Neural cell (in vitro differentiated cells): ENCODE data around the gene RIMS4. TPM values are rescaled to one million over a fixed set of nuclear protein-coding genes. Genes with fewer than 3 reads are reported as not detected.

Source experiments
- H2AFZ ChIP-seq: fragments of 200-600, 300-800 bp; sonication (generic), shearing (Covaris generic); 2 replicates; pipeline ENCODE4 v1.6.0; 2014; ENCODE audit warnings: low read depth, mild to moderate bottlenecking, antibody characterized with exemption, low read length, moderate library complexity
- H3F3A ChIP-seq: fragments of 200-600 bp; shearing (Covaris generic); 2 replicates; pipeline ENCODE4 v1.6.1; 2016; ENCODE audit warnings: mild to moderate bottlenecking, moderate library complexity, mixed read lengths, antibody characterized with exemption, low read length; ENCODE audit not compliant: insufficient read depth, poor library complexity, severe bottlenecking
- H3K27ac ChIP-seq: fragments of 200-600, 300-800 bp; sonication (generic), shearing (Covaris generic); 2 replicates; pipeline ENCODE4 v1.5.1; 2014; ENCODE audit warnings: mild to moderate bottlenecking, low read length, moderate library complexity
- H3K27me3 ChIP-seq: fragments of 300-800, 200-600 bp; sonication (generic), shearing (Covaris generic); 2 replicates; pipeline ENCODE4 v1.6.0; 2014; ENCODE audit warnings: mild to moderate bottlenecking, low read depth, low read length, moderate library complexity; ENCODE audit not compliant: insufficient read depth
- H3K36me3 ChIP-seq: fragments of 300-800, 200-600 bp; sonication (generic), shearing (Covaris generic); 2 replicates; pipeline ENCODE4 v1.5.1; 2014; ENCODE audit warnings: mild to moderate bottlenecking, antibody characterized with exemption, low read length, moderate library complexity; ENCODE audit not compliant: insufficient read depth
- H3K4me2 ChIP-seq: fragments of 300-800, 200-600 bp; sonication (generic), shearing (Covaris generic); 2 replicates; pipeline ENCODE4 v1.6.0; 2014; ENCODE audit warnings: mild to moderate bottlenecking, low read length
- H3K4me3 ChIP-seq: fragments of 300-800, 200-600 bp; sonication (generic), shearing (Covaris generic); 2 replicates; pipeline ENCODE4 v1.5.1; 2014; ENCODE audit warnings: mild to moderate bottlenecking, low read length, moderate library complexity
- H3K79me2 ChIP-seq: fragments of 200-600 bp; shearing (Covaris generic); replicated peaks from 2 replicates; pipeline ENCODE4 v1.6.0; 2014; ENCODE audit warnings: mild to moderate bottlenecking, low read length, moderate library complexity; ENCODE audit not compliant: insufficient read depth
- H3K9ac ChIP-seq: fragments of 300-800, 200-600 bp; sonication (generic), shearing (Covaris generic); 2 replicates; pipeline ENCODE4 v1.6.1; 2016; ENCODE audit warnings: mild to moderate bottlenecking, low read length, mixed read lengths
- H3K9me2 ChIP-seq: fragments of 200-600 bp; shearing (Covaris generic); 2 replicates; pipeline ENCODE4 v1.6.1; 2016; ENCODE audit warnings: mild to moderate bottlenecking, low read length, mixed read lengths; ENCODE audit not compliant: insufficient read depth
- H3K9me3 ChIP-seq: fragments of 200-600, 300-800 bp; sonication (generic), shearing (Covaris generic); 2 replicates; pipeline ENCODE4 v1.6.1; 2016; ENCODE audit warnings: mild to moderate bottlenecking, mixed run types, low read length, moderate library complexity, mixed read lengths
- H4K20me1 ChIP-seq: fragments of 200-600 bp; shearing (Covaris generic); 2 replicates; pipeline ENCODE4 v1.6.1; 2016; ENCODE audit warnings: mild to moderate bottlenecking, mixed run types; ENCODE audit not compliant: insufficient read depth
- EP300 ChIP-seq: fragments of 450-650 bp; conservative IDR thresholded peaks from 2 replicates; pipeline ENCODE4 v1.6.1; 2014; ENCODE audit warnings: antibody characterized with exemption, mild to moderate bottlenecking, moderate library complexity; ENCODE audit not compliant: poor library complexity, severe bottlenecking
- EZH2 ChIP-seq: fragments of 200-600, 300-800 bp; shearing (Covaris generic), sonication (generic); IDR thresholded peaks from 2 replicates; pipeline ENCODE4 v1.6.1; 2014; ENCODE audit warnings: antibody characterized with exemption, low read length, borderline replicate concordance, mild to moderate bottlenecking; ENCODE audit not compliant: insufficient read depth, poor library complexity, severe bottlenecking
- MXI1 ChIP-seq: fragments of 450-650 bp; conservative IDR thresholded peaks from 2 replicates; pipeline ENCODE4 v1.6.1; 2014; ENCODE audit warnings: antibody characterized with exemption, mild to moderate bottlenecking; ENCODE audit not compliant: poor library complexity, severe bottlenecking
- POLR2AphosphoS5 ChIP-seq: IDR thresholded peaks from 2 replicates; pipeline ENCODE4 v1.6.1; 2012
- RAD21 ChIP-seq: fragments of 450-650 bp; conservative IDR thresholded peaks from 2 replicates; pipeline ENCODE4 v1.6.1; 2014; ENCODE audit warnings: antibody characterized with exemption, mild to moderate bottlenecking, moderate library complexity
- SMC3 ChIP-seq: fragments of 450-650 bp; conservative IDR thresholded peaks from 2 replicates; pipeline ENCODE4 v1.6.1; 2014; ENCODE audit warnings: antibody characterized with exemption, mild to moderate bottlenecking, moderate library complexity; ENCODE audit not compliant: poor library complexity
- TAF1 ChIP-seq: IDR thresholded peaks from 2 replicates; pipeline ENCODE4 v1.6.1; 2012; ENCODE audit warnings: low read depth
- polyA plus RNA-seq: library from polyadenylated mRNA; depleted of rRNA; stranded (reverse); fragments of >200 nt; gene quantifications from 2 replicates; pipeline ENCODE4 v1.2.3, GENCODE V29; 2014
- TF ChIP-seq, protein P1 (sequence below): fragments of 450-650 bp; IDR thresholded peaks from 2 replicates; pipeline ENCODE4 v1.5.1; 2014; ENCODE audit warnings: antibody characterized with exemption, mild to moderate bottlenecking, moderate library complexity; ENCODE audit not compliant: poor library complexity, severe bottlenecking
- TF ChIP-seq, protein P2 (sequence below): IDR thresholded peaks from 2 replicates; pipeline ENCODE4 v1.6.1; 2012; ENCODE audit warnings: borderline replicate concordance

RIMS4 gene
- polyA plus RNA-seq, 1 donor from 2014 or later, result 40.6 TPM

DNA sequence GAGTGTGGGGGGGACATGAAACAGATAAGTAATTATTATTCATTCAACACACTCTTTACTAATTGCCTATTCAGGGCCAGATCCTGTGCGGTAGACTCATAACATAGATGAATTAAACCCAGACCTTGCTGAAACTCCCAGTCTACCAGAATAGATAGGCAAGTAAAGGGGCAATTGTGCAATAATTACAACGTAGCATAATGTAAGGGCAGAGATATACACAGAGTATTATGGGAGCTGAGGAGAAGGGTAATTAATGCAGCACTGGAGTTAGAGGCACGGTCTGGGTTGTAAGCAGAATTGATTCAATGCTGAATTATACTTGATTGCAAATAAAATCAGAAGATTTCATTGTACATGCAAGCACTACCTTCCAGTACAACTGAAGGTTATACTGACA lies 29.2 kb downstream of the RIMS4 start:
- Histone ChIP-seq H3K79me2 (no peaks in the 10 kb centered on the region), H3K9ac (no peak overlapping the region)
- TF ChIP-seq EP300, result no peak
- TF ChIP-seq MXI1, result no peak
- TF ChIP-seq, protein P1, sequence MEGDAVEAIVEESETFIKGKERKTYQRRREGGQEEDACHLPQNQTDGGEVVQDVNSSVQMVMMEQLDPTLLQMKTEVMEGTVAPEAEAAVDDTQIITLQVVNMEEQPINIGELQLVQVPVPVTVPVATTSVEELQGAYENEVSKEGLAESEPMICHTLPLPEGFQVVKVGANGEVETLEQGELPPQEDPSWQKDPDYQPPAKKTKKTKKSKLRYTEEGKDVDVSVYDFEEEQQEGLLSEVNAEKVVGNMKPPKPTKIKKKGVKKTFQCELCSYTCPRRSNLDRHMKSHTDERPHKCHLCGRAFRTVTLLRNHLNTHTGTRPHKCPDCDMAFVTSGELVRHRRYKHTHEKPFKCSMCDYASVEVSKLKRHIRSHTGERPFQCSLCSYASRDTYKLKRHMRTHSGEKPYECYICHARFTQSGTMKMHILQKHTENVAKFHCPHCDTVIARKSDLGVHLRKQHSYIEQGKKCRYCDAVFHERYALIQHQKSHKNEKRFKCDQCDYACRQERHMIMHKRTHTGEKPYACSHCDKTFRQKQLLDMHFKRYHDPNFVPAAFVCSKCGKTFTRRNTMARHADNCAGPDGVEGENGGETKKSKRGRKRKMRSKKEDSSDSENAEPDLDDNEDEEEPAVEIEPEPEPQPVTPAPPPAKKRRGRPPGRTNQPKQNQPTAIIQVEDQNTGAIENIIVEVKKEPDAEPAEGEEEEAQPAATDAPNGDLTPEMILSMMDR, result no peak
- TF ChIP-seq EZH2, result no peak
- no peak for TF ChIP-seq RAD21
- TF ChIP-seq TAF1, result no peak
- no peak for TF ChIP-seq SMC3
- no peak for TF ChIP-seq POLR2AphosphoS5
- TF ChIP-seq, protein P2, sequence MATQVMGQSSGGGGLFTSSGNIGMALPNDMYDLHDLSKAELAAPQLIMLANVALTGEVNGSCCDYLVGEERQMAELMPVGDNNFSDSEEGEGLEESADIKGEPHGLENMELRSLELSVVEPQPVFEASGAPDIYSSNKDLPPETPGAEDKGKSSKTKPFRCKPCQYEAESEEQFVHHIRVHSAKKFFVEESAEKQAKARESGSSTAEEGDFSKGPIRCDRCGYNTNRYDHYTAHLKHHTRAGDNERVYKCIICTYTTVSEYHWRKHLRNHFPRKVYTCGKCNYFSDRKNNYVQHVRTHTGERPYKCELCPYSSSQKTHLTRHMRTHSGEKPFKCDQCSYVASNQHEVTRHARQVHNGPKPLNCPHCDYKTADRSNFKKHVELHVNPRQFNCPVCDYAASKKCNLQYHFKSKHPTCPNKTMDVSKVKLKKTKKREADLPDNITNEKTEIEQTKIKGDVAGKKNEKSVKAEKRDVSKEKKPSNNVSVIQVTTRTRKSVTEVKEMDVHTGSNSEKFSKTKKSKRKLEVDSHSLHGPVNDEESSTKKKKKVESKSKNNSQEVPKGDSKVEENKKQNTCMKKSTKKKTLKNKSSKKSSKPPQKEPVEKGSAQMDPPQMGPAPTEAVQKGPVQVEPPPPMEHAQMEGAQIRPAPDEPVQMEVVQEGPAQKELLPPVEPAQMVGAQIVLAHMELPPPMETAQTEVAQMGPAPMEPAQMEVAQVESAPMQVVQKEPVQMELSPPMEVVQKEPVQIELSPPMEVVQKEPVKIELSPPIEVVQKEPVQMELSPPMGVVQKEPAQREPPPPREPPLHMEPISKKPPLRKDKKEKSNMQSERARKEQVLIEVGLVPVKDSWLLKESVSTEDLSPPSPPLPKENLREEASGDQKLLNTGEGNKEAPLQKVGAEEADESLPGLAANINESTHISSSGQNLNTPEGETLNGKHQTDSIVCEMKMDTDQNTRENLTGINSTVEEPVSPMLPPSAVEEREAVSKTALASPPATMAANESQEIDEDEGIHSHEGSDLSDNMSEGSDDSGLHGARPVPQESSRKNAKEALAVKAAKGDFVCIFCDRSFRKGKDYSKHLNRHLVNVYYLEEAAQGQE, result no peak

DNA sequence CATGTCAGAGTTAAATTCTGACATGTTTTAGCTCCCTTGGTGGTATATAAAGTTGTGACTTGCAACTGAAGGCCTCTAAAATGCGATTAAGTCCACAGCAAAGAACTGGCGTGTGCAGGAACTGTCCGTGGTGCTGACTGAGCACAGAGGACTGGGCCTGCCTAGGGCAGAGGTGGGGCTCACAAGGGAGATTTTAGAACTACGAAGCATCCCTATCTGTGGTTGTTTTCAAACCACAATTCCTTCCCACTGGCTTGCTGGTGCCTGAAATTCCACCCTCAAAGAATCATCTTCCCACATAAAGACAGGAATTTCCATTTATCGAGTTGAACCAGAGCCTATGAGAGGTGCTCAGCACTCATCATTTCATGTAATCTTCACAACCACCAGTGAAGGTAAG lies 30.1 kb downstream of the RIMS4 start:
- Histone ChIP-seq H3K9ac (no peak overlapping the region), H3K9me3 (no peaks in the 10 kb centered on the region), H4K20me1 (no peaks in the 10 kb centered on the region), H3K4me3 (no peak overlapping the region), H3K9me2 (no peaks in the 10 kb centered on the region), H3K4me2 (no peak overlapping the region), H3K27me3 (no peaks in the 10 kb centered on the region), H3F3A (no peaks in the 10 kb centered on the region), H2AFZ (no peak overlapping the region), H3K27ac (no peak overlapping the region), H3K79me2 (no peaks in the 10 kb centered on the region), H3K36me3 (no peaks in the 10 kb centered on the region)
- no peak for TF ChIP-seq RAD21
- TF ChIP-seq SMC3, result no peak
- TF ChIP-seq, protein P1, result no peak
- TF ChIP-seq EP300, result no peak
- no peak for TF ChIP-seq EZH2
- TF ChIP-seq, protein P2, result peak; percentile 74
- TF ChIP-seq TAF1, result no peak

More for the DNA sequence above, 29.2 kb downstream of the RIMS4 start:
- Histone ChIP-seq H3K4me2 (no peak overlapping the region), H3K27ac (no peak overlapping the region), H3K9me3 (no peaks in the 10 kb centered on the region), H3F3A (no peaks in the 10 kb centered on the region), H3K36me3 (no peaks in the 10 kb centered on the region), H3K9me2 (no peaks in the 10 kb centered on the region), H4K20me1 (no peaks in the 10 kb centered on the region), H2AFZ (no peak overlapping the region), H3K27me3 (no peaks in the 10 kb centered on the region), H3K4me3 (no peak overlapping the region)
